ENCODE data around the gene MRTFA. TPM values are rescaled to one million over a fixed set of nuclear protein-coding genes. Genes with fewer than 3 reads are reported as not detected.
"Not testable (repeated sequence)": the region's sequence is repeated elsewhere in the genome, so short reads cannot be mapped to it uniquely, and the experiment has no call there.

MRTFA gene
- total RNA-seq, 2 donors from 2014 or later = 71.0 to 104 TPM

DNA sequence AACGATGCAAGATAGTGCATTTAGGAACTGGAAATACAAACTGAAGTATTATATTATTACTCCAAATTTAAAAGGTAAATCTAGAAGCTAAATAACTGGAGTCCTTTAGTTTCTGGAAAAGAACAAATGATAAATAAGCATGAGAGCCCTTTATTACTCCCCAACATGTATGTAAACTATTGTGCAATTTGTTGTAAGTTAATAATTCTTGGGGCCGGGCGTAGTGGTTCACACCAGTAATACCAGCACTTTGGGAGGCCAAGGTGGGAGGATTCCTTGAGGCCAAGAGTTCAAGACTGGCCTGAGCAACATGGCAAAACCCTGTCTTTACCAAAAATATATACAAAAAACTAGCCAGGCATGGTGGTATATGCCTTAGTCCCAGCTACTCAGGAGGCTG is 255.1 kb downstream of the MRTFA start:
- intact Hi-C loops (cut with DNase I) = no loop called here
- Histone ChIP-seq H3K9me3 (no peaks in the 10 kb centered on the region), H3K4me3 (no peak overlapping the region), H3K36me3 (no peaks in the 10 kb centered on the region), H3K27me3 (replicated peaks; ENCODE audit: insufficient read depth) (no peaks in the 10 kb centered on the region), H3K27ac (no peak overlapping the region), H3K4me1 (replicated peaks) (no peaks in the 10 kb centered on the region)
- TF ChIP-seq CTCF (IDR thresholded peaks at IDR 0.05) (no peak), POLR2A (IDR thresholded peaks at IDR 0.05) (no peak), POLR2AphosphoS5 (IDR thresholded peaks at IDR 0.05) (no peak)
- DNase-seq (ENCODE audit: low spot score) = no peak
- WGBS = 95% methylated on average over 3 of the region's 3 CpGs

- H3K36me3 ChIP-seq; H3K4me1 ChIP-seq (replicated peaks); H3K27me3 ChIP-seq (replicated peaks; ENCODE audit: insufficient read depth); intact Hi-C loops (cut with DNase I); H3K9me3 ChIP-seq; H3K4me3 ChIP-seq; H3K27ac ChIP-seq; DNase-seq (ENCODE audit: low spot score): not testable (repeated sequence)
- WGBS = 95% methylated on average over 11 of the region's 11 CpGs
Observed at GRCh38 chr22:40378448-40378847, 258.1 kb downstream of the MRTFA start.

DNA sequence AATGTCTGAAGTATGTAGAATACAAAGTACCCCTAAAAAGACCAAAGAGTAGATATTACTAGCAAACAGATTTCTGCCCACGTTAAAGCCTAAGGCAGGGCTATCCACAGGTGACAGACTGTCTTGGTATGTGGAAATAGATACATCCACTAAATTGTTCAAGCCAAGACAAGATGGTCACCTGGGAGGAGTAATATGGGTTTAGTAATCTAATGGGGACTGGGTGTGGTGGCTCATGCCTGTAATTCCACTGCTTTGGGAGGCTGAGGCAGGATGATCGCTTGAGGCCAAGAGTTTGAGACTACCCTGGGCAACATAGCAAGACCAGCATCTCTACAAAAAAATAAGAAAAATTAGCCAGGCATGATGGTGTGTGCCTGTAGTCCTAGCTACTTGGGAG is 258.6 kb downstream of the MRTFA start:
- H3K4me1 ChIP-seq (replicated peaks) = no peaks in the 10 kb centered on the region

GRCh38 chr22:40376149-40376548 is 260.4 kb downstream of the MRTFA start:
- no peaks in the 10 kb centered on the region for H3K4me1 ChIP-seq (replicated peaks)
- no peaks in the 10 kb centered on the region for H3K9me3 ChIP-seq
- no peak overlapping the region for H3K27ac ChIP-seq
- TF ChIP-seq POLR2A (IDR thresholded peaks at IDR 0.05) (no peak), CTCF (IDR thresholded peaks at IDR 0.05) (no peak), POLR2AphosphoS5 (IDR thresholded peaks at IDR 0.05) (no peak)
- no peaks in the 10 kb centered on the region for H3K36me3 ChIP-seq
- 78% methylated on average over 5 of the region's 5 CpGs for WGBS
- H3K4me3 ChIP-seq = no peak overlapping the region
- intact Hi-C loops (cut with DNase I) = no loop called here
- H3K27me3 ChIP-seq (replicated peaks; ENCODE audit: insufficient read depth) = no peaks in the 10 kb centered on the region
- no peak for DNase-seq (ENCODE audit: low spot score)

More for the DNA sequence above, 258.6 kb downstream of the MRTFA start:
- 91% methylated on average over 2 of the region's 2 CpGs for WGBS
- no peaks in the 10 kb centered on the region for H3K27me3 ChIP-seq (replicated peaks; ENCODE audit: insufficient read depth)
- TF ChIP-seq POLR2A (IDR thresholded peaks at IDR 0.05) = no peak
- TF ChIP-seq POLR2AphosphoS5 (IDR thresholded peaks at IDR 0.05) = no peak
- no peak for TF ChIP-seq CTCF (IDR thresholded peaks at IDR 0.05)
- no peak overlapping the region for H3K4me3 ChIP-seq
- intact Hi-C loops (cut with DNase I) = no loop called here
- H3K9me3 ChIP-seq = no peaks in the 10 kb centered on the region
- no peak for DNase-seq (ENCODE audit: low spot score)
- H3K36me3 ChIP-seq = no peaks in the 10 kb centered on the region
- H3K27ac ChIP-seq = no peak overlapping the region

DNA sequence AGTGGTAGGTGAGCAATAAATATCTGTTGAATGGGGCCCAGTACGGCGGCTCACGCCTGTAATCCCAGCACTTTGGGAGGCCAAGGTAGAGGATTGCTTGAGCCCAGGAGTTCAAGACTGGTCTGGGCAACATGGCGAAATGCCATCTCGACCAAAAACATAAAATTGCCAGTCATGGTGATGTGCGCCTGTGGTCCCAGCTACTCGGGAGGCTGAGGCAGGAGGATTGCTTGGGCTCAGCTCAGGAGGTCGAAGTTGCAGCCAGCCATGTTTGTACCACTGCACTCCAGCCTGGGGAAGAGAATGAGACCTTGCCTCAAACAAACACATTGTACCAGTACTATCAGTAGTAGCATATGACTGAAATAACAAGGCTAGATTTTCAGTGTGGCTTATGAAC is 262.0 kb downstream of the MRTFA start:
- H3K27me3 ChIP-seq (replicated peaks; ENCODE audit: insufficient read depth) = no peaks in the 10 kb centered on the region
- TF ChIP-seq CTCF (IDR thresholded peaks at IDR 0.05) (no peak), POLR2AphosphoS5 (IDR thresholded peaks at IDR 0.05) (no peak), POLR2A (IDR thresholded peaks at IDR 0.05) (no peak)
- no peak overlapping the region for H3K4me3 ChIP-seq
- H3K9me3 ChIP-seq = no peaks in the 10 kb centered on the region
- no peaks in the 10 kb centered on the region for H3K36me3 ChIP-seq
- 94% methylated on average over 8 of the region's 8 CpGs for WGBS
- DNase-seq (ENCODE audit: low spot score) = no peak
- intact Hi-C loops (cut with DNase I) = no loop called here
- no peak overlapping the region for H3K27ac ChIP-seq
- H3K4me1 ChIP-seq (replicated peaks) = no peaks in the 10 kb centered on the region

Measured in prostate gland (tissue), 2 donors.